ENCODE results near the gene SERGEF. TPM values are rescaled to one million over a fixed set of nuclear protein-coding genes. Genes with fewer than 3 reads are reported as not detected.

SERGEF gene
- total RNA-seq, 4 donors from 2014 or later, result 17.1 to 39.3 (median 33.1) TPM

GRCh38 chr11:18046116-18046777, 33.4 kb upstream of the SERGEF start, which contains the start of gene TPH1:
Gene TPH1 (minus strand): TSS chr11:18046269. CDS start chr11:18040762, 5,507 bp downstream.
- H3K4me3 ChIP-seq (ENCODE audit: low read depth, poor library complexity, severe bottlenecking), result no peak within 1 kb of the TSS
- intact Hi-C loops (cut with DNase I; ENCODE audit: low total_unique reads), result no loop called here
- peak in 1 of 2 donors; percentile 86 for DNase-seq (ENCODE audit: low spot score in 2 of 2)
- 6 to 8% methylated on average over 15 to 21 of the region's 36 CpGs for WGBS, 2 donors
- TF ChIP-seq CTCF (IDR thresholded peaks at IDR 0.05) (no peak), POLR2A (IDR thresholded peaks at IDR 0.05) (no peak)

DNA sequence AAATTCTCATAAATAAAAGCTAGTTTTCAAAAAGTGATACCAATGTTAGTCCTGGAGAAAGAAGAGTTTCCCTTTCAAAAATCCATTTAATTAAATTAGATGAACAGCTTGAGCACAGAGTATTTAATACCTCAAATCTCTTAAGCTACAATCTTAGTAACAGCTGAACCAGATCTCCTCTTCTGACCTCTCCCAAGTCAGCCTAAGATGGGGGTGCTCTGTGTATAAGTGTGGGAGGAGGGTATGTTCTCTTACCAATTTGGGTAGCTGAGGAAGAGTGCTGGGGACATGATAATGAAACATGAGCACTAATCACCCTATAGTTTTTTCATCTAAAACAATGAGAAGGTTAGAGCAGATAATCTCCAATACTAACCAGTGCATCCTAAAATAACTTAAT, 23.6 kb upstream of the SERGEF start:
- DNase-seq (ENCODE audit: low spot score in 2 of 2), result no peak
- intact Hi-C loops (cut with DNase I; ENCODE audit: low total_unique reads), result no loop called here
- no peak for TF ChIP-seq POLR2A (IDR thresholded peaks at IDR 0.05)
- TF ChIP-seq CTCF (IDR thresholded peaks at IDR 0.05), result no peak
- H3K4me3 ChIP-seq (ENCODE audit: low read depth, poor library complexity, severe bottlenecking), result no peak overlapping the region

- no peak for DNase-seq (ENCODE audit: low spot score in 2 of 2)
- WGBS, 2 donors, result 91% methylated on average over 2 of the region's 2 CpGs
- intact Hi-C loops (cut with DNase I; ENCODE audit: low total_unique reads), result no loop called here
- H3K4me3 ChIP-seq (ENCODE audit: low read depth, poor library complexity, severe bottlenecking), result no peak overlapping the region
- no peak for TF ChIP-seq POLR2A (IDR thresholded peaks at IDR 0.05)
- no peak for TF ChIP-seq CTCF (IDR thresholded peaks at IDR 0.05)
Measured at GRCh38 chr11:18027475-18027874, 14.6 kb upstream of the SERGEF start.

DNA sequence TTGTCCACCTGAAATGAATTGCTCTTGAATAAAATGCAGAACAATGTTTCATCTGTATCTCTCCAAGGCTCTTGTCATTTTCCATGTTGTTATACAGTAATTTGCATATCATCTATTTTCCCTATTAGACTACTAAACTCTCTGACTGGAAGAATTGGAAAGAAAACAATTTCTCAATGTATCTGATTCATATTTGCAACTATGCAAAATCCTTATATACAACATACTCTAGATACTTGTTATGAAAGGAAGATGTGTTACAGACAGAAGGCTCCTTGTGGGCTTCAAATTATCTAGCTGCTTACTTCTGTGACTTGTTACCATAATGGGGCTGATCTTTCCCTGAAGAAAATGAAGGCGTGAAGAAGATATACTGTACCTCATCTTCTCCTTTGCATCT, 9.6 kb upstream of the SERGEF start:
- WGBS, 2 donors, result 95 to 100% methylated on average over 1 of the region's 1 CpG
- intact Hi-C loops (cut with DNase I; ENCODE audit: low total_unique reads), result no loop called here
- no peak overlapping the region for H3K4me3 ChIP-seq (ENCODE audit: low read depth, poor library complexity, severe bottlenecking)
- TF ChIP-seq CTCF (IDR thresholded peaks at IDR 0.05) (no peak), POLR2A (IDR thresholded peaks at IDR 0.05) (no peak)
- no peak for DNase-seq (ENCODE audit: low spot score in 2 of 2)

- intact Hi-C loops (cut with DNase I; ENCODE audit: low total_unique reads), result no loop called here
- H3K4me3 ChIP-seq (ENCODE audit: low read depth, poor library complexity, severe bottlenecking), result no peak overlapping the region
- no peak for TF ChIP-seq POLR2A (IDR thresholded peaks at IDR 0.05)
- no peak for TF ChIP-seq CTCF (IDR thresholded peaks at IDR 0.05)
- no peak for DNase-seq (ENCODE audit: low spot score in 2 of 2)
Measured at GRCh38 chr11:18019650-18020049, 6.8 kb upstream of the SERGEF start.

GRCh38 chr11:18016789-18017188, 3.9 kb upstream of the SERGEF start:
- TF ChIP-seq POLR2A (IDR thresholded peaks at IDR 0.05) (no peak), CTCF (IDR thresholded peaks at IDR 0.05) (no peak)
- H3K4me3 ChIP-seq (ENCODE audit: low read depth, poor library complexity, severe bottlenecking), result no peak overlapping the region
- intact Hi-C loops (cut with DNase I; ENCODE audit: low total_unique reads), result no loop called here
- 94 to 95% methylated on average over 2 of the region's 2 CpGs for WGBS, 2 donors
- no peak for DNase-seq (ENCODE audit: low spot score in 2 of 2)
